Endothelial cell of umbilical vein (primary cell): ENCODE results near the gene CAPN5. TPM values are rescaled to one million over a fixed set of nuclear protein-coding genes. Genes with fewer than 3 reads are reported as not detected.

Experiments
- BruUV-seq: library from RNA; stranded (reverse); fragments of 400-500 nt; replicated peaks from 2 replicates; lab custom pipeline; 2021; lab: Mats Ljungman, UMichigan
- CTCF ChIA-PET: fragments of 300-600, 350-600 bp; sonication (Branson Sonifier 250); formaldehyde crosslinking; loops from one replicate; lab custom pipeline; 2021; ENCODE audit warnings: antibody characterized with exemption, inconsistent platforms; lab: Charles Lee
- POLR2A ChIA-PET: fragments of 300-600, 350-600 bp; sonication (Branson Sonifier 250); formaldehyde crosslinking; loops from one replicate; lab custom pipeline; 2021; ENCODE audit warnings: antibody characterized with exemption, inconsistent platforms; lab: Charles Lee
- DNase-seq: peaks from one replicate; pipeline ENCODE4 v3.0.0-alpha.2; 2011; ENCODE audit warnings: low read depth, low spot score
- FAIRE-seq: peaks from 2 replicates; lab custom pipeline; 2011; peaks lifted over from hg19 to GRCh38; lab: Jason Lieb, UNC
- H2AFZ ChIP-seq: 2 replicates; pipeline ENCODE4 v1.6.0; 2012; ENCODE audit warnings: low read depth, low read length, control low read depth, inconsistent platforms
- H3K27ac ChIP-seq: 2 replicates; pipeline ENCODE4 v1.5.1; 2011; ENCODE audit warnings: low read depth, mild to moderate bottlenecking, control low read depth, low read length, moderate library complexity; ENCODE audit not compliant: insufficient read depth
- H3K27me3 ChIP-seq, 2 experiments: 2 replicates each; pipeline versions ENCODE4 v1.6.0 to v1.6.1; 2011; ENCODE audit warnings: low read length in 2 of 2, mixed read lengths in 1 of 2; ENCODE audit not compliant: control insufficient read depth in 2 of 2, insufficient read depth in 2 of 2
- H3K36me3 ChIP-seq, 2 experiments: 2 replicates in 1 of 2; 3 replicates in 1 of 2; pipeline ENCODE4 v1.5.1; 2011; ENCODE audit warnings: low read length in 2 of 2, mild to moderate bottlenecking in 1 of 2, moderate library complexity in 1 of 2; ENCODE audit not compliant: control insufficient read depth in 2 of 2, insufficient read depth in 2 of 2; ENCODE audit errors: extremely low read depth in 1 of 2
- H3K4me1 ChIP-seq: 3 replicates; pipeline ENCODE4 v1.5.1; 2011; ENCODE audit warnings: mild to moderate bottlenecking, low read length; ENCODE audit not compliant: control insufficient read depth, insufficient read depth; ENCODE audit errors: extremely low read depth
- H3K4me2 ChIP-seq: 2 replicates; pipeline ENCODE4 v1.6.1; 2011; ENCODE audit warnings: low read length, control low read depth, mixed read lengths; ENCODE audit not compliant: insufficient read depth
- H3K4me3 ChIP-seq, 3 experiments: fragments of 200-600 bp in 1 of 3; sonication (generic), shearing (Covaris generic) in 1 of 3; replicated peaks in 1 of 3; 2 replicates each; pipeline ENCODE4 v1.5.1; 2011 to 2016; ENCODE audit warnings: control low read depth in 3 of 3, low read length in 3 of 3, mild to moderate bottlenecking in 2 of 3, inconsistent platforms in 1 of 3, low read depth in 1 of 3, moderate library complexity in 1 of 3; ENCODE audit not compliant: insufficient read depth in 1 of 3
- H3K79me2 ChIP-seq: 2 replicates; pipeline ENCODE4 v1.6.0; 2012; ENCODE audit warnings: low read length, inconsistent platforms; ENCODE audit not compliant: control insufficient read depth, insufficient read depth
- H3K9ac ChIP-seq: replicated peaks from 2 replicates; pipeline ENCODE3; 2011; ENCODE audit warnings: low read length, control low read depth; ENCODE audit not compliant: insufficient read depth; ENCODE audit errors: extremely low read depth
- H3K9me1 ChIP-seq: replicated peaks from 3 replicates; pipeline ENCODE4 v1.6.0; 2011; ENCODE audit warnings: mild to moderate bottlenecking, low read length; ENCODE audit not compliant: control insufficient read depth, insufficient read depth; ENCODE audit errors: extremely low read depth
- H3K9me3 ChIP-seq: replicated peaks from 2 replicates; pipeline ENCODE4 v1.5.1; 2012; ENCODE audit warnings: low read length, inconsistent platforms; ENCODE audit not compliant: control insufficient read depth, insufficient read depth
- H4K20me1 ChIP-seq: replicated peaks from 2 replicates; pipeline ENCODE3; 2011; ENCODE audit warnings: mild to moderate bottlenecking, low read length; ENCODE audit not compliant: control insufficient read depth, insufficient read depth; ENCODE audit errors: extremely low read depth
- EZH2 ChIP-seq: IDR thresholded peaks from 2 replicates; pipeline ENCODE4 v1.6.1; 2012; ENCODE audit warnings: borderline replicate concordance, low read depth, mild to moderate bottlenecking, moderate library complexity, low read length, inconsistent platforms; ENCODE audit not compliant: severe bottlenecking
- FOS ChIP-seq: IDR thresholded peaks from 2 replicates; pipeline ENCODE4 v1.6.1; 2011; ENCODE audit warnings: mild to moderate bottlenecking, low read length, moderate library complexity, borderline replicate concordance; ENCODE audit not compliant: insufficient read depth
- GATA2 ChIP-seq: IDR thresholded peaks from 2 replicates; pipeline ENCODE4 v1.7.0; 2011; ENCODE audit warnings: low read depth, mild to moderate bottlenecking, moderate library complexity, mixed read lengths, low read length; ENCODE audit not compliant: insufficient read length, insufficient read depth
- JUN ChIP-seq: IDR thresholded peaks from 2 replicates; pipeline ENCODE4 v1.6.1; 2011; ENCODE audit warnings: borderline replicate concordance, low read depth; ENCODE audit not compliant: insufficient read length, insufficient read depth
- MAX ChIP-seq: IDR thresholded peaks from 2 replicates; pipeline ENCODE4 v1.6.1; 2011; ENCODE audit not compliant: insufficient read depth, insufficient read length
- MYC ChIP-seq: IDR thresholded peaks from one replicate; pipeline ENCODE4 v1.6.1; 2011; ENCODE audit warnings: mild to moderate bottlenecking, low read depth, low read length
- POLR2A ChIP-seq: IDR thresholded peaks from 2 replicates; pipeline ENCODE4 v1.6.1; 2012; ENCODE audit warnings: low read depth, mild to moderate bottlenecking, control low read depth, low read length
- POLR2AphosphoS5 ChIP-seq: IDR thresholded peaks from 2 replicates; pipeline ENCODE4 v1.6.1; 2012; ENCODE audit warnings: low read depth, mild to moderate bottlenecking, control low read depth, low read length, moderate library complexity; ENCODE audit not compliant: insufficient read depth
- dilution Hi-C: fragments of 300-500 bp; cut with MboI; formaldehyde crosslinking; loops from one replicate; pipeline ENCODE4 v1.15.0; 2019; ENCODE audit warnings: low sequenced_read_pairs; ENCODE audit not compliant: extremely low pct_ligation_motif_present
- intact Hi-C: fragments of 100-400 bp; cut with micrococcal nuclease; formaldehyde crosslinking; loops from one replicate; pipeline ENCODE4 v1.10.0; 2022
- polyA plus RNA-seq, 4 experiments: library from polyadenylated mRNA; depleted of rRNA in 3 of 4; stranded (reverse) in 3 of 4; unstranded in 1 of 4; fragments of >200 nt; gene quantifications; 2 replicates each; pipeline versions ENCODE4 v1.2.1 to v1.2.3, GENCODE V29; 2011 to 2012; ENCODE audit warnings: missing spikeins in 1 of 4
- total RNA-seq: library from RNA; stranded (reverse); gene quantifications from 2 replicates; pipeline ENCODE4 v1.2.3, GENCODE V29; 2021
- TF ChIP-seq, protein P1 (sequence below), 2 donors: IDR thresholded peaks; 1 replicate in 1 of 2; 2 replicates in 1 of 2; pipeline ENCODE4 v1.5.1; 2011; ENCODE audit warnings: low read length in 2 of 2, mild to moderate bottlenecking in 2 of 2, moderate library complexity in 2 of 2, control low read depth in 1 of 2, inconsistent platforms in 1 of 2, low read depth in 1 of 2; ENCODE audit not compliant: insufficient read depth in 1 of 2; ENCODE audit errors: extremely low read depth in 1 of 2

The CAPN5 gene
- total and polyA plus RNA-seq, 2 donors (not counting 3 experiments of a cell fraction or from before 2014, with no cell fraction given), result 15.0 to 17.0 TPM

- H3K4me2 ChIP-seq, result no peak overlapping the region
- ChIA-PET POLR2A (no interaction called here), CTCF (interaction anchor here (0.7 to 2.6 kb wide), 7 partner anchors 8 to 427 kb away, joined by 3 to 11 read pairs (median 4); no protein-coding TSS in a partner anchor)
- FAIRE-seq (no peak), DNase-seq (no peak)
- H3K9me3 ChIP-seq, result no peaks in the 10 kb centered on the region
- no peak overlapping the region for H3K27ac ChIP-seq
- no TSS peak for BruUV-seq
- no peaks in the 10 kb centered on the region for H4K20me1 ChIP-seq
- no peak overlapping the region for H3K9ac ChIP-seq
- dilution Hi-C loops, result no loop called here
- intact Hi-C loops, result no loop called here
- no peak overlapping the region for H3K4me3 ChIP-seq
- TF ChIP-seq, protein P1, sequence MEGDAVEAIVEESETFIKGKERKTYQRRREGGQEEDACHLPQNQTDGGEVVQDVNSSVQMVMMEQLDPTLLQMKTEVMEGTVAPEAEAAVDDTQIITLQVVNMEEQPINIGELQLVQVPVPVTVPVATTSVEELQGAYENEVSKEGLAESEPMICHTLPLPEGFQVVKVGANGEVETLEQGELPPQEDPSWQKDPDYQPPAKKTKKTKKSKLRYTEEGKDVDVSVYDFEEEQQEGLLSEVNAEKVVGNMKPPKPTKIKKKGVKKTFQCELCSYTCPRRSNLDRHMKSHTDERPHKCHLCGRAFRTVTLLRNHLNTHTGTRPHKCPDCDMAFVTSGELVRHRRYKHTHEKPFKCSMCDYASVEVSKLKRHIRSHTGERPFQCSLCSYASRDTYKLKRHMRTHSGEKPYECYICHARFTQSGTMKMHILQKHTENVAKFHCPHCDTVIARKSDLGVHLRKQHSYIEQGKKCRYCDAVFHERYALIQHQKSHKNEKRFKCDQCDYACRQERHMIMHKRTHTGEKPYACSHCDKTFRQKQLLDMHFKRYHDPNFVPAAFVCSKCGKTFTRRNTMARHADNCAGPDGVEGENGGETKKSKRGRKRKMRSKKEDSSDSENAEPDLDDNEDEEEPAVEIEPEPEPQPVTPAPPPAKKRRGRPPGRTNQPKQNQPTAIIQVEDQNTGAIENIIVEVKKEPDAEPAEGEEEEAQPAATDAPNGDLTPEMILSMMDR (IDR thresholded peaks at IDR 0.05; ENCODE audit: extremely low read depth in 1 of 2, insufficient read depth in 1 of 2, low read depth in 1 of 2, low read length in 2 of 2), result no peak
- TF ChIP-seq GATA2 (no peak), JUN (no peak), EZH2 (no peak), FOS (no peak), POLR2AphosphoS5 (no peak), MAX (no peak), POLR2A (no peak), MYC (no peak)
- peaks cover 0 to 7% of the 10 kb centered on the region in 2 experiments for H3K36me3 ChIP-seq
- no peaks in the 10 kb centered on the region for H3K79me2 ChIP-seq
- H3K4me1 ChIP-seq, result no peaks in the 10 kb centered on the region
- H3K27me3 ChIP-seq, result no peaks in the 10 kb centered on the region
- H2AFZ ChIP-seq, result no peak overlapping the region
- no peaks in the 10 kb centered on the region for H3K9me1 ChIP-seq
Measured at GRCh38 chr11:77121096-77121640, 54.4 kb downstream of the CAPN5 start.
